HepG2 (cell line): Measurements from ENCODE around the gene WIZ. TPM values are rescaled to one million over a fixed set of nuclear protein-coding genes. Genes with fewer than 3 reads are reported as not detected.

ENCODE experiments used
- ATAC-seq: fragments of 200-7000 bp; cut with Tn5 transposase; 3 replicates; pipeline ENCODE4 v1.9.1; 2020; ENCODE audit warnings: mild to moderate bottlenecking, moderate library complexity
- BruUV-seq: library from RNA; stranded (reverse); fragments of 400-500 nt; replicated peaks from 2 replicates; lab custom pipeline; 2021; lab: Mats Ljungman, UMichigan
- CTCF ChIA-PET: fragments of 300-600 bp; formaldehyde crosslinking; extraction: SDS; loops from one replicate; lab custom pipeline; 2021; ENCODE audit warnings: low total read pairs, inconsistent platforms, low intra/inter-chr PET ratio; lab: Yijun Ruan, JAX
- POLR2A ChIA-PET: fragments of 350-600 bp; sonication (Branson Sonifier 250); formaldehyde crosslinking; loops from one replicate; lab custom pipeline; 2020; ENCODE audit warnings: antibody characterized with exemption, inconsistent platforms; lab: Yijun Ruan, JAX
- DNase-seq: peaks from one replicate; pipeline ENCODE4 v3.0.0-alpha.2; 2015; ENCODE audit warnings: low spot score
- FAIRE-seq: peaks from 3 replicates; lab custom pipeline; 2011; peaks lifted over from hg19 to GRCh38; lab: Jason Lieb, UNC
- H2AFZ ChIP-seq: one replicate; pipeline ENCODE4 v1.6.1; 2011; ENCODE audit warnings: low read length, inconsistent platforms
- H3K27ac ChIP-seq: fragments of 300-600 bp; 3 replicates; pipeline ENCODE4 v1.8.0; 2011; ENCODE audit warnings: mixed run types, mild to moderate bottlenecking, mixed read lengths, low read length, inconsistent platforms; ENCODE audit not compliant: insufficient read depth; ENCODE audit errors: extremely low read length
- H3K27me3 ChIP-seq, 2 experiments: fragments of 200-600 bp in 1 of 2; 2 replicates in 1 of 2; 3 replicates in 1 of 2; pipeline versions ENCODE4 v1.6.0 to v1.8.0; 2011; ENCODE audit warnings: low read length in 2 of 2, mild to moderate bottlenecking in 2 of 2, moderate library complexity in 2 of 2, inconsistent platforms in 1 of 2; ENCODE audit not compliant: insufficient read depth in 2 of 2, control insufficient read depth in 1 of 2
- H3K36me3 ChIP-seq, 2 experiments: fragments of 200-600 bp in 1 of 2; replicated peaks in 1 of 2; 2 replicates in 1 of 2; 3 replicates in 1 of 2; pipeline versions ENCODE4 v1.5.1 to v1.8.0; 2011; ENCODE audit warnings: low read length in 2 of 2, inconsistent platforms in 1 of 2; ENCODE audit not compliant: insufficient read depth in 2 of 2, control insufficient read depth in 1 of 2
- H3K4me1 ChIP-seq: 2 replicates; pipeline ENCODE4 v1.5.1; 2012; ENCODE audit warnings: low read length, inconsistent platforms; ENCODE audit not compliant: insufficient read depth
- H3K4me2 ChIP-seq: 2 replicates; pipeline ENCODE4 v1.6.0; 2011; ENCODE audit warnings: low read depth, low read length, inconsistent platforms
- H3K4me3 ChIP-seq, 3 experiments: fragments of 200-600 bp in 1 of 3; sonication (generic), shearing (Covaris generic) in 1 of 3; replicated peaks in 1 of 3; 2 replicates each; pipeline ENCODE4 v1.5.1; 2011 to 2016; ENCODE audit warnings: low read length in 3 of 3, inconsistent platforms in 2 of 3, low read depth in 2 of 3, mild to moderate bottlenecking in 2 of 3, control low read depth in 1 of 3, mixed read lengths in 1 of 3; ENCODE audit not compliant: insufficient read depth in 1 of 3
- H3K79me2 ChIP-seq: one replicate; pipeline ENCODE4 v1.6.1; 2011; ENCODE audit warnings: low read length, inconsistent platforms; ENCODE audit not compliant: insufficient read depth
- H3K9ac ChIP-seq: 2 replicates; pipeline ENCODE4 v1.6.0; 2011; ENCODE audit warnings: mild to moderate bottlenecking, low read depth, low read length, inconsistent platforms; ENCODE audit not compliant: insufficient read depth
- H3K9me3 ChIP-seq: 2 replicates; pipeline ENCODE4 v1.5.1; 2012; ENCODE audit warnings: mild to moderate bottlenecking, low read length
- H4K20me1 ChIP-seq: 2 replicates; pipeline ENCODE4 v1.6.0; 2011; ENCODE audit warnings: inconsistent platforms, mild to moderate bottlenecking, low read length, moderate library complexity; ENCODE audit not compliant: insufficient read depth
- AGO2 ChIP-seq: fragments of 200-400 bp; formaldehyde crosslinking; optimal IDR thresholded peaks from 2 replicates; pipeline ENCODE3; 2017; ENCODE audit warnings: mild to moderate bottlenecking, low read depth, low read length, moderate library complexity
- ATF6 ChIP-seq: sonication (generic); formaldehyde crosslinking; conservative IDR thresholded peaks from 2 replicates; pipeline ENCODE4 v1.4.0; 2020; ENCODE audit warnings: missing genetic modification reagents
- ATF7-NPFF ChIP-seq: sonication (generic); formaldehyde crosslinking; IDR thresholded peaks from 2 replicates; pipeline ENCODE4 v1.8.1; 2023; ENCODE audit warnings: mild to moderate bottlenecking, low read depth, missing genetic modification reagents, moderate library complexity
- CBX5 ChIP-seq: sonication (generic); formaldehyde crosslinking; IDR thresholded peaks from 2 replicates; pipeline ENCODE4 v1.4.0; 2020; ENCODE audit warnings: missing genetic modification reagents, borderline replicate concordance
- ERF ChIP-seq: IDR thresholded peaks from 2 replicates; pipeline ENCODE4 v1.6.1; 2018; ENCODE audit warnings: missing biosample characterization, missing genetic modification reagents
- HCFC1 ChIP-seq: fragments of 150-350 bp; IDR thresholded peaks from 2 replicates; pipeline ENCODE4 v1.6.1; 2014; ENCODE audit warnings: low read depth, low read length
- HIVEP1 ChIP-seq: sonication (generic); formaldehyde crosslinking; IDR thresholded peaks from 2 replicates; pipeline ENCODE4 v1.4.0; 2020; ENCODE audit warnings: mild to moderate bottlenecking, missing genetic modification reagents
- HOXD1 ChIP-seq: sonication (generic); formaldehyde crosslinking; IDR thresholded peaks from 2 replicates; pipeline ENCODE4 v1.5.0; 2020; ENCODE audit warnings: missing genetic modification reagents
- MAX ChIP-seq: IDR thresholded peaks from 2 replicates; pipeline ENCODE4 v1.6.1; 2012; ENCODE audit warnings: inconsistent platforms
- MTF1 ChIP-seq: sonication (generic); formaldehyde crosslinking; IDR thresholded peaks from 2 replicates; pipeline ENCODE4 v1.5.0; 2020; ENCODE audit warnings: missing genetic modification reagents
- MXD3 ChIP-seq: IDR thresholded peaks from 2 replicates; pipeline ENCODE4 v1.6.1; 2016; ENCODE audit warnings: mild to moderate bottlenecking, missing biosample characterization, missing genetic modification reagents
- NR0B2 ChIP-seq: sonication (generic); formaldehyde crosslinking; IDR thresholded peaks from 2 replicates; pipeline ENCODE4 v1.4.0; 2020; ENCODE audit warnings: mild to moderate bottlenecking, missing genetic modification reagents
- PLSCR1 ChIP-seq: sonication (generic); formaldehyde crosslinking; IDR thresholded peaks from 2 replicates; pipeline ENCODE4 v1.5.0; 2020; ENCODE audit warnings: missing genetic modification reagents, mild to moderate bottlenecking, borderline replicate concordance
- POLR2A ChIP-seq, 2 experiments: IDR thresholded peaks; 2 replicates each; pipeline ENCODE4 v1.6.1; 2011; ENCODE audit warnings: low read depth in 2 of 2, low read length in 2 of 2, mild to moderate bottlenecking in 1 of 2, moderate library complexity in 1 of 2; ENCODE audit not compliant: insufficient read depth in 1 of 2
- ZBTB14 ChIP-seq: sonication (generic); formaldehyde crosslinking; IDR thresholded peaks from 2 replicates; pipeline ENCODE4 v1.4.0; 2020; ENCODE audit warnings: missing genetic modification reagents
- ZFP1 ChIP-seq: IDR thresholded peaks from 2 replicates; pipeline ENCODE4 v1.6.1; 2016
- ZNF460 ChIP-seq: sonication (generic); formaldehyde crosslinking; IDR thresholded peaks from 2 replicates; pipeline ENCODE4 v1.5.1; 2020; ENCODE audit warnings: missing genetic modification reagents, mild to moderate bottlenecking, borderline replicate concordance
- ZNF484 ChIP-seq: sonication (generic); formaldehyde crosslinking; IDR thresholded peaks from 2 replicates; pipeline ENCODE4 v1.5.1; 2020; ENCODE audit warnings: mild to moderate bottlenecking, low read depth, missing genetic modification reagents, borderline replicate concordance
- WGBS: methylation state at CpG from one replicate; pipeline ENCODE4 v1.1.6; 2017; ENCODE audit warnings: low lambda C conversion rate; 5-methylcytosine and 5-hydroxymethylcytosine counted together
- in situ Hi-C: cut with HindIII; loops from 2 replicates; pipeline ENCODE4 v1.10.0; 2017; ENCODE audit warnings: low pct_unique_long_range_greater_than_20kb; ENCODE audit not compliant: extremely low pct_ligation_motif_present
- intact Hi-C: fragments of 100-400 bp; cut with micrococcal nuclease; formaldehyde crosslinking; loops from one replicate; pipeline ENCODE4 v1.10.0; 2022; ENCODE audit not compliant: unreplicated experiment
- polyA plus RNA-seq, 8 experiments: library from polyadenylated mRNA; depleted of rRNA in 3 of 8; stranded (reverse) in 7 of 8; unstranded in 1 of 8; fragments of >200 nt; fragmentation: Illumina TruSeq in 4 of 8; extraction: Trizol in 4 of 8; gene quantifications; 2 replicates each; pipeline versions ENCODE4 v1.2.1 to v1.2.3, GENCODE V29; 2011 to 2016; ENCODE audit warnings: low read depth in 4 of 8, missing spikeins in 1 of 8, mixed read lengths in 1 of 8; ENCODE audit not compliant: insufficient read depth in 1 of 8
- total RNA-seq, 5 experiments: library from RNA; depleted of rRNA; stranded (reverse); fragments of >200 nt; fragmentation: Illumina TruSeq; extraction: Trizol; gene quantifications; 2 replicates each; pipeline ENCODE4 v1.2.3, GENCODE V29; 2016; ENCODE audit warnings: low read depth in 1 of 5

WIZ gene
- total and polyA plus RNA-seq, 2 of the 13 experiments (the other 11 are each of a cell fraction or from before 2014, with no cell fraction given): 4.7 to 4.8 TPM

- intact Hi-C loops (loop anchor here (5.0 kb wide), 1 partner anchor 124 kb away; no protein-coding TSS in a partner anchor), in situ Hi-C loops (no loop called here)
- Histone ChIP-seq H3K27me3 (no peaks in the 10 kb centered on the region; a peak in 2 of 5 replicates), H3K79me2 (peaks cover 24% of the 10 kb centered on the region), H3K9ac (peak overlapping the region; percentile 77), H3K4me1 (peaks cover 38% of the 10 kb centered on the region), H3K4me2 (peak overlapping the region; percentile 76), H3K4me3 (peak overlapping the region; percentile 64 to 88 (median 85); a peak in 5 of 6 replicates), H4K20me1 (no peaks in the 10 kb centered on the region), H2AFZ (no peak overlapping the region), H3K36me3 (peaks cover 4% of the 10 kb centered on the region in 2 experiments; a peak in 2 of 5 replicates), H3K9me3 (no peaks in the 10 kb centered on the region), H3K27ac (peak overlapping the region; percentile 64)
- no peak for FAIRE-seq
- 2% methylated on average over 14 of the region's 75 CpGs for WGBS
- BruUV-seq: no TSS peak
- ATAC-seq: peak; percentile 67
- POLR2A ChIA-PET: interaction anchor here (0.6 to 2.4 kb wide), 5 partner anchors 14 to 1226 kb away, joined by 3 to 34 read pairs (median 7); partner anchors contain the start of genes AKAP8 and AKAP8L
- CTCF ChIA-PET: no interaction called here
- peak; percentile 65 for DNase-seq
- TF ChIP-seq ZBTB14 (CRISPR knock-in tag) (peak; percentile 74), MXD3 (no peak), ATF7-NPFF (CRISPR knock-in tag) (peak; percentile 88), HCFC1 (peak; percentile 67; the same call in 1 of the 2 replicates), MAX (peak; percentile 91), ZFP1 (CRISPR knock-in tag) (no peak), HOXD1 (CRISPR knock-in tag) (0 out of 2 replicates have a peak, but pooled peaks have one; percentile 5), ATF6 (CRISPR knock-in tag) (no peak), CBX5 (CRISPR knock-in tag) (0 out of 2 replicates have a peak, but pooled peaks have one; percentile 52), PLSCR1 (CRISPR knock-in tag) (no peak), NR0B2 (CRISPR knock-in tag) (peak; percentile 80; the same call in 1 of the 2 replicates), ZNF460 (CRISPR knock-in tag) (no peak), AGO2 (peak; percentile 47), POLR2A (IDR thresholded peaks at IDR 0.05; ENCODE audit: insufficient read depth in 1 of 2, low read depth in 2 of 2, low read length in 2 of 2) (peak; percentile 58 to 64), MTF1 (CRISPR knock-in tag) (no peak), ERF (CRISPR knock-in tag) (peak; percentile 58; the same call in 1 of the 2 replicates), HIVEP1 (no peak), ZNF484 (CRISPR knock-in tag) (no peak)
Observed at GRCh38 chr19:15432629-15433518, 16.9 kb downstream of the WIZ start.
